Small intestine (tissue), 7 donors: Measurements from ENCODE around the gene DPM1. TPM values are rescaled to one million over a fixed set of nuclear protein-coding genes. Genes with fewer than 3 reads are reported as not detected.

ENCODE experiments used
- DNase-seq, 2 donors: peaks; one replicate each; pipeline versions ENCODE4 v3.0.0 to v3.0.0-alpha.2; 2013
- FAIRE-seq: peaks from 2 replicates; lab custom pipeline; 2012; peaks lifted over from hg19 to GRCh38; lab: Jason Lieb, UNC
- H3K27ac ChIP-seq, 3 donors: one replicate each; pipeline ENCODE4 v1.5.1; 2013; ENCODE audit warnings: low read length in 2 of 3, mild to moderate bottlenecking in 2 of 3, control low read depth in 1 of 3, inconsistent platforms in 1 of 3, low read depth in 1 of 3, moderate library complexity in 1 of 3
- H3K27me3 ChIP-seq, 3 donors: one replicate each; pipeline ENCODE4 v1.6.1; 2013; ENCODE audit warnings: low read length in 3 of 3, inconsistent platforms in 1 of 3; ENCODE audit not compliant: control insufficient read depth in 3 of 3, insufficient read depth in 3 of 3
- H3K36me3 ChIP-seq, 3 donors: one replicate each; pipeline ENCODE4 v1.6.1; 2013; ENCODE audit warnings: low read length in 3 of 3, inconsistent platforms in 1 of 3, low read depth in 1 of 3, mild to moderate bottlenecking in 1 of 3, moderate library complexity in 1 of 3; ENCODE audit not compliant: control insufficient read depth in 3 of 3, insufficient read depth in 2 of 3
- H3K4me1 ChIP-seq, 3 donors: one replicate each; pipeline ENCODE4 v1.6.1; 2013; ENCODE audit warnings: low read length in 2 of 3, inconsistent platforms in 1 of 3, low read depth in 1 of 3, mild to moderate bottlenecking in 1 of 3, moderate library complexity in 1 of 3; ENCODE audit not compliant: control insufficient read depth in 3 of 3, insufficient read depth in 2 of 3
- H3K4me3 ChIP-seq, 3 donors: one replicate each; pipeline ENCODE4 v1.5.1; 2013; ENCODE audit warnings: low read length in 3 of 3, control low read depth in 1 of 3, inconsistent platforms in 1 of 3, low read depth in 1 of 3, mild to moderate bottlenecking in 1 of 3, moderate library complexity in 1 of 3
- H3K9me3 ChIP-seq, 2 donors: one replicate each; pipeline ENCODE4 v1.6.1; 2013; ENCODE audit warnings: low read depth in 1 of 2, low read length in 1 of 2; ENCODE audit not compliant: control insufficient read depth in 2 of 2, insufficient read depth in 1 of 2
- WGBS, 3 donors: extraction: QIAGEN DNeasy Blood & Tissue Kit; methylation state at CpG; one replicate each; pipeline ENCODE4 v1.1.7; 2013; 5-methylcytosine and 5-hydroxymethylcytosine counted together
- polyA plus RNA-seq, 4 donors: library from polyadenylated mRNA; stranded (reverse) in 3 of 4; unstranded in 1 of 4; fragments of 200-250 nt in 3 of 4; fragments of 120-200 nt in 1 of 4; gene quantifications; one replicate each; pipeline versions ENCODE4 v1.2.1 to v1.2.3, GENCODE V29; 2013
- donor health status: healthy with polysubstance abuse.
- donor health status: control.
- donor health status: control.
- donor health status: Bipolar disorder and iron deficiency.
- donor health status: healthy.

DPM1 gene
- polyA plus RNA-seq, 4 donors = 43.6 to 66.2 (median 51.0) TPM

DNA sequence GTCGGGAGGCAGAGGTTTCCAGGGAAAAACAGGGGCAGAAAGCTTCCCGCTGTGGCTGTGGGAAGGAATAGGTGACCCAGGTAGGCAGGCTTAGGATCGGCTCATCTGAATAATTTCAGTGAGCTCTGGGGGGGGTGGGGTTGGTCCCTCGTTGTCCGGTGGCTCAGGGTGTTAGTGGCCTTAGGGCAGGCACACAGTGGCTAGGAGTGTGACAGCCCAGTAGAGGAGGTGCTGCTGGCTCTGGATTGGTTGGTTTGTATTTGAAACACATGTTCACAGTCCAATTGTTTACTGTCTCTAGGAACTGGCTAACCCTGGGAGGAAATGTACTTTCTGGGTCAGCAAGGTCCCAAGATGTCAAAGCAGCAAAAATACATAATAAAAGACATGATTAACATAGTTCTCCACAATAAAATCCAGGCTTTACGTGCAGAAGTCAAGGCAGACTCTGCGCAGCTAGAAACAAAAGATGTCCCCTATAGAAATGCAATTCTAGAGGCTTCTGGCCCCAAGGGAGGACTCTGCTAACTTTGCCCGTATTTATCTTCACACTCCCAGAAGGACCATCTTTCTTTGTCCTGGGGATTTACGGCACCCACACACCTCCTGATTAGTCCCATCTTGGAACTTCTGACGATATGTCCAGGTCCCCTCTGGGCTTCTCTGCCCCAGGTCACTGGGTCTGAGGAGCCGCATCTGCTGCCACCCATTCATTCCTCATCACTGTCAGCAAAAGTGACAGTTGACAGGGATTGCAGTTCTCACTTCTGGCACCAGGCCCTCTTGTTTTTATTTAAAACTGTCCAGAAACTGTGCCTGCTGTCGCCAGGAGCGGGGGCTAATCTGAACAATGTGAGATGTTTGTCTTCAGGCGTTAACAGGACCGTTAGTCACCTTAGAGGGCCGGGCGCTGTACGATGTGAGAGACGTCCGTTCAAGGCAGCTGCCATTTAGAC lies 19.0 kb upstream of the DPM1 start:
- WGBS, 3 donors = 38 to 52% (median 50%) methylated on average over 20 of the region's 20 CpGs
- FAIRE-seq (no peak), DNase-seq (no peak)
- peaks cover 0 to 7% (median 0%) of the 10 kb centered on the region in 3 donors for H3K27me3 ChIP-seq
- no peak overlapping the region for H3K4me3 ChIP-seq
- H3K27ac ChIP-seq = no peak overlapping the region
- peaks cover 0 to 2% (median 0%) of the 10 kb centered on the region in 3 donors for H3K4me1 ChIP-seq
- no peaks in the 10 kb centered on the region for H3K9me3 ChIP-seq
- H3K36me3 ChIP-seq = no peaks in the 10 kb centered on the region

- Histone ChIP-seq H3K27me3 (peaks cover 0 to 5% (median 0%) of the 10 kb centered on the region in 3 donors), H3K36me3 (no peaks in the 10 kb centered on the region), H3K4me3 (no peak overlapping the region), H3K4me1 (peaks cover 0 to 2% (median 0%) of the 10 kb centered on the region in 3 donors), H3K9me3 (no peaks in the 10 kb centered on the region), H3K27ac (no peak overlapping the region)
- 91 to 92% (median 92%) methylated on average over 10 of the region's 10 CpGs for WGBS, 3 donors
- no peak for FAIRE-seq
- DNase-seq = no peak
Measured at GRCh38 chr20:50975701-50976330, 17.5 kb upstream of the DPM1 start.

DNA sequence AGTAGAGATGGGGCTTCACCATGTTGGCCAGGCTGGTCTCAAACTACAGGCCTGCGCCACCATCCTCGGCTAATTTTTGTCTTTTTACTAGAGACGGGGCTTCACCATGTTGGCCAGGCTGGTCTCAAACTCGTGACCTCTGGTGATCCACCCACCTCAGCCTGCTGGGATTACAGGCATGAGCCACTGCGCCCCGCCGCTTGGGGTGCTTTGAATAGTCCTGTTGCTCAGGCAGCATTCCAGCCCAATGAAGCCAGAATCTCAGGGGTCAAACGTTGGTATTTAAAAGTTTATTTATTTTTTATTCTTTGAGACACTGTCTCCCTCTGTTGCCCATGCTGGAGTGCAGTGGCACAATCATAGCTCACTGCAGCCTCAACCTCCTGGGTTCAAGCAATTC lies 11.6 kb upstream of the DPM1 start:
- peaks cover 0 to 21% (median 3%) of the 10 kb centered on the region in 3 donors for H3K27me3 ChIP-seq
- no peaks in the 10 kb centered on the region for H3K4me1 ChIP-seq
- no peak for DNase-seq
- 75 to 80% (median 78%) methylated on average over 8 of the region's 8 CpGs for WGBS, 3 donors
- H3K27ac ChIP-seq = no peak overlapping the region
- no peaks in the 10 kb centered on the region for H3K9me3 ChIP-seq
- H3K4me3 ChIP-seq = no peak overlapping the region
- no peaks in the 10 kb centered on the region for H3K36me3 ChIP-seq
- no peak for FAIRE-seq

GRCh38 chr20:50969435-50969834 lies 11.1 kb upstream of the DPM1 start:
- Histone ChIP-seq H3K4me1 (no peaks in the 10 kb centered on the region), H3K27me3 (peaks cover 0 to 23% (median 3%) of the 10 kb centered on the region in 3 donors), H3K4me3 (no peak overlapping the region), H3K27ac (no peak overlapping the region), H3K9me3 (no peaks in the 10 kb centered on the region), H3K36me3 (no peaks in the 10 kb centered on the region)
- DNase-seq = no peak
- no peak for FAIRE-seq
- WGBS, 3 donors = 77 to 86% (median 86%) methylated on average over 4 to 5 of the region's 5 CpGs

DNA sequence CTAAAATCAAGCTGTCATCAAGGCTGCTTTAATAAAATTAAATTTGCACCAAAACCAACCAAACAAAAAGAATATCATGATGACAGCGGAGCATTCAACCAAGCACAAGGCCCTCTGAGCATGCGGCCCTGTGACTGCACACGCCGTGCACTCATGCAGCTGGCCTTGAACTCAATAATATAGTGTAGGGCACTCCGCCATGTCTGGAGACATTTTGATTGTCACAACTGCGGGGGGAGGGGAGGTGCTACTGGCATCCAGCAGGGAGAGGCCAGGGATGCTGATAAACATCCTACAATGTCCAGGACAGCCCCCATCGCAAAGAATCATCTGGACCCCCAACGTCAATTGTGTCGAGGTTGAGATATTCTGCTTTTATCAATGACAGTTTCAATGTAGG lies 10.0 kb upstream of the DPM1 start:
- Histone ChIP-seq H3K27ac (no peak overlapping the region), H3K27me3 (peaks cover 0 to 23% (median 3%) of the 10 kb centered on the region in 3 donors), H3K36me3 (no peaks in the 10 kb centered on the region), H3K9me3 (no peaks in the 10 kb centered on the region), H3K4me3 (no peak overlapping the region), H3K4me1 (no peaks in the 10 kb centered on the region)
- 73 to 78% (median 77%) methylated on average over 9 of the region's 9 CpGs for WGBS, 3 donors
- FAIRE-seq (no peak), DNase-seq (no peak)

- H3K4me3 ChIP-seq = no peak overlapping the region
- no peak for DNase-seq
- H3K4me1 ChIP-seq = no peaks in the 10 kb centered on the region
- H3K27ac ChIP-seq = no peak overlapping the region
- no peaks in the 10 kb centered on the region for H3K9me3 ChIP-seq
- peaks cover 0 to 23% (median 3%) of the 10 kb centered on the region in 3 donors for H3K27me3 ChIP-seq
- whole genome bisulfite sequencing, 3 donors = 39 to 50% (median 49%) methylated on average over 7 of the region's 7 CpGs
- no peak for FAIRE-seq
- H3K36me3 ChIP-seq = no peaks in the 10 kb centered on the region
Measured at GRCh38 chr20:50967586-50967985, 9.3 kb upstream of the DPM1 start.

- H3K4me1 ChIP-seq = peaks cover 12 to 15% (median 15%) of the 10 kb centered on the region in 3 donors
- no peaks in the 10 kb centered on the region for H3K27me3 ChIP-seq
- peak overlapping the region; percentile 88 to 92 (median 90) for H3K4me3 ChIP-seq
- DNase-seq (no peak), FAIRE-seq (no peak)
- no peak overlapping the region for H3K27ac ChIP-seq
- 60 to 70% (median 67%) methylated on average over 25 of the region's 25 CpGs for WGBS, 3 donors
- peaks cover 0 to 10% (median 0%) of the 10 kb centered on the region in 3 donors for H3K36me3 ChIP-seq
- H3K9me3 ChIP-seq = no peaks in the 10 kb centered on the region
Measured at GRCh38 chr20:50959543-50960126, 1.3 kb upstream of the DPM1 start.
